EH (cell line): ENCODE measurements around the gene AP3S2.
"Not testable (repeated sequence)": the region's sequence is repeated elsewhere in the genome, so short reads cannot be mapped to it uniquely, and the experiment has no call there.

Experiments used
- DNase-seq: peaks from one replicate; pipeline ENCODE4 v3.0.0-alpha.2; 2015; ENCODE audit warnings: low read depth

Gene AP3S2

GRCh38 chr15:89893696-89894447, at the start of gene AP3S2:
Gene AP3S2 (minus strand): TSS chr15:89893994. CDS start chr15:89893949, 45 bp downstream.
- DNase-seq = peak; percentile 93

GRCh38 chr15:89939910-89940309, 46.1 kb upstream of the AP3S2 start:
- DNase-seq = no peak

- DNase-seq = not testable (repeated sequence)
Measured at GRCh38 chr15:89939377-89939776, 45.6 kb upstream of the AP3S2 start.

- DNase-seq = peak; percentile 21
Measured at GRCh38 chr15:89937365-89938350, 43.9 kb upstream of the AP3S2 start.

- no peak for DNase-seq
Measured at GRCh38 chr15:89936786-89937265, 43.0 kb upstream of the AP3S2 start.

- DNase-seq = no peak
Measured at GRCh38 chr15:89936051-89936785, 42.4 kb upstream of the AP3S2 start.

GRCh38 chr15:89932880-89933279, 39.1 kb upstream of the AP3S2 start:
- DNase-seq = no peak

- no peak for DNase-seq
Measured at GRCh38 chr15:89928421-89928820, 34.6 kb upstream of the AP3S2 start.

GRCh38 chr15:89926158-89926557, 32.4 kb upstream of the AP3S2 start:
- peak; percentile 57 for DNase-seq

GRCh38 chr15:89917442-89918101, 23.8 kb upstream of the AP3S2 start:
- DNase-seq = no peak

- DNase-seq = peak; percentile 16
Measured at GRCh38 chr15:89916660-89917059, 22.9 kb upstream of the AP3S2 start.

- peak; percentile 63 for DNase-seq
Measured at GRCh38 chr15:89912674-89913396, 19.0 kb upstream of the AP3S2 start, which contains the start of gene ARPIN. Gene ARPIN (minus strand): TSS chr15:89912952. CDS start chr15:89912835, 117 bp downstream.

GRCh38 chr15:89912145-89912673, 18.4 kb upstream of the AP3S2 start:
- DNase-seq = peak; percentile 45

- DNase-seq = no peak
Measured at GRCh38 chr15:89910891-89911626, 17.3 kb upstream of the AP3S2 start.

- no peak for DNase-seq
Measured at GRCh38 chr15:89909611-89910010, 15.8 kb upstream of the AP3S2 start.

GRCh38 chr15:89908226-89908625, 14.4 kb upstream of the AP3S2 start:
- DNase-seq = no peak

- no peak for DNase-seq
Measured at GRCh38 chr15:89907289-89907688, 13.5 kb upstream of the AP3S2 start.

- DNase-seq = no peak
Measured at GRCh38 chr15:89905846-89906378, 12.1 kb upstream of the AP3S2 start.

- DNase-seq = no peak
Measured at GRCh38 chr15:89904519-89904918, 10.7 kb upstream of the AP3S2 start.

- no peak for DNase-seq
Measured at GRCh38 chr15:89903858-89904130, 10.0 kb upstream of the AP3S2 start.
